ENCODE results near the gene DLG1. TPM values are rescaled to one million over a fixed set of nuclear protein-coding genes. Genes with fewer than 3 reads are reported as not detected.

DLG1 gene
- polyA plus RNA-seq, 1 donor from 2014 or later = 43.9 TPM

DNA sequence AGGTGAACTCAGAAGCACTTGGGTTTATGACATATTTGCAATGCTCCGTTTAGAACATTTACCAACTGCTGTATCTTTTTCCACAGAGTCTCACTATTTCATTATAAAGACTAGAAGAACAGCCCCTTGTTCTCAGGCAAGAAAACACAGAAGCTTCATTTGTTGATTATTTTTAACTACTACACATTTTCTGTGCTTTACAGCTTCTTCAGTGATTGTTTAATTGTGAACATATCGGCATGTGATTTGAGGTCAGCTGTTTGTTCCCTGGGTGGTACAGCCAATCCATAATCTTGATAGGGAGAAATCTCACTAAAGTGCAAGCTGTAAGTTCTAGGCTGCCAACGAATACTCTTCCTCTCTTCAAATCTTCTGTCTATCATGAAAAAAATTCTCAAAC is 31.0 kb upstream of the DLG1 start:
- Histone ChIP-seq H3K9me3 (ENCODE audit: low read length) (no peaks in the 10 kb centered on the region), H3K4me2 (ENCODE audit: low read length) (no peak overlapping the region), H3K79me2 (replicated peaks; ENCODE audit: insufficient read depth, low read length) (no peaks in the 10 kb centered on the region), H3K27ac (ENCODE audit: low read length) (no peak overlapping the region), H3K9me2 (ENCODE audit: insufficient read depth, low read length) (no peaks in the 10 kb centered on the region), H4K20me1 (ENCODE audit: insufficient read depth) (no peaks in the 10 kb centered on the region), H3K4me3 (ENCODE audit: low read length) (no peak overlapping the region), H3K27me3 (ENCODE audit: insufficient read depth, low read depth, low read length) (no peaks in the 10 kb centered on the region), H3K9ac (ENCODE audit: low read length) (no peak overlapping the region), H2AFZ (ENCODE audit: low read depth, low read length) (no peak overlapping the region), H3F3A (ENCODE audit: insufficient read depth, low read length, poor library complexity, severe bottlenecking) (no peaks in the 10 kb centered on the region), H3K36me3 (ENCODE audit: insufficient read depth, low read length) (no peaks in the 10 kb centered on the region)
- TF ChIP-seq SMC3 (conservative IDR thresholded peaks at IDR 0.05; ENCODE audit: poor library complexity) (no peak), POLR2AphosphoS5 (IDR thresholded peaks at IDR 0.05) (no peak), MXI1 (conservative IDR thresholded peaks at IDR 0.05; ENCODE audit: poor library complexity, severe bottlenecking) (no peak), EZH2 (IDR thresholded peaks at IDR 0.05; ENCODE audit: borderline replicate concordance, insufficient read depth, low read length, poor library complexity, severe bottlenecking) (no peak), RAD21 (conservative IDR thresholded peaks at IDR 0.05) (no peak), REST (IDR thresholded peaks at IDR 0.05; ENCODE audit: borderline replicate concordance) (no peak), TAF1 (IDR thresholded peaks at IDR 0.05; ENCODE audit: low read depth) (no peak), EP300 (conservative IDR thresholded peaks at IDR 0.05; ENCODE audit: poor library complexity, severe bottlenecking) (no peak)
- TF ChIP-seq, protein P1, sequence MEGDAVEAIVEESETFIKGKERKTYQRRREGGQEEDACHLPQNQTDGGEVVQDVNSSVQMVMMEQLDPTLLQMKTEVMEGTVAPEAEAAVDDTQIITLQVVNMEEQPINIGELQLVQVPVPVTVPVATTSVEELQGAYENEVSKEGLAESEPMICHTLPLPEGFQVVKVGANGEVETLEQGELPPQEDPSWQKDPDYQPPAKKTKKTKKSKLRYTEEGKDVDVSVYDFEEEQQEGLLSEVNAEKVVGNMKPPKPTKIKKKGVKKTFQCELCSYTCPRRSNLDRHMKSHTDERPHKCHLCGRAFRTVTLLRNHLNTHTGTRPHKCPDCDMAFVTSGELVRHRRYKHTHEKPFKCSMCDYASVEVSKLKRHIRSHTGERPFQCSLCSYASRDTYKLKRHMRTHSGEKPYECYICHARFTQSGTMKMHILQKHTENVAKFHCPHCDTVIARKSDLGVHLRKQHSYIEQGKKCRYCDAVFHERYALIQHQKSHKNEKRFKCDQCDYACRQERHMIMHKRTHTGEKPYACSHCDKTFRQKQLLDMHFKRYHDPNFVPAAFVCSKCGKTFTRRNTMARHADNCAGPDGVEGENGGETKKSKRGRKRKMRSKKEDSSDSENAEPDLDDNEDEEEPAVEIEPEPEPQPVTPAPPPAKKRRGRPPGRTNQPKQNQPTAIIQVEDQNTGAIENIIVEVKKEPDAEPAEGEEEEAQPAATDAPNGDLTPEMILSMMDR (IDR thresholded peaks at IDR 0.05; ENCODE audit: poor library complexity, severe bottlenecking) = no peak

DNA sequence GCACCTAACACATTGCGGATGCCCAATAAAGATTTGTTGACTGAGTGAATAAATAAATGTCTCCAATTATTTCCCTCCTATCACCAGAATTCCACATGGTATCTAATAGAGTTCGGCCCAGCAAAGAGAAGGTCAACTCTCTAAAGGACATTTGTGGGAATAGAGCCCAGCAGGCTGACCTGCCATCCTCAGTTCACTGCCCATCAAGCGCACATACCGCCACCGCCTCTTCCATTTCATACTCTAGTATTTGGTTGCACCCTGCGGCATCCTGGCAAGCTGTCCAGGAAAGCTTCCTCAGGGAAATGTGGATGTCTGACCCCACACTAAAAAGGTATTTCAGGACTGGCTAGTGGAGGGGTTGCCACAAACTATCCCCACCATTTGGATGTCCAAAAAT is 29.8 kb upstream of the DLG1 start:
- H4K20me1 ChIP-seq (ENCODE audit: insufficient read depth) = no peaks in the 10 kb centered on the region
- H3K4me3 ChIP-seq (ENCODE audit: low read length) = no peak overlapping the region
- no peaks in the 10 kb centered on the region for H3K9me3 ChIP-seq (ENCODE audit: low read length)
- no peak overlapping the region for H2AFZ ChIP-seq (ENCODE audit: low read depth, low read length)
- no peak overlapping the region for H3K9ac ChIP-seq (ENCODE audit: low read length)
- no peaks in the 10 kb centered on the region for H3K79me2 ChIP-seq (replicated peaks; ENCODE audit: insufficient read depth, low read length)
- H3K27me3 ChIP-seq (ENCODE audit: insufficient read depth, low read depth, low read length) = no peaks in the 10 kb centered on the region
- no peaks in the 10 kb centered on the region for H3F3A ChIP-seq (ENCODE audit: insufficient read depth, low read length, poor library complexity, severe bottlenecking)
- H3K27ac ChIP-seq (ENCODE audit: low read length) = no peak overlapping the region
- no peaks in the 10 kb centered on the region for H3K9me2 ChIP-seq (ENCODE audit: insufficient read depth, low read length)
- TF ChIP-seq EZH2 (IDR thresholded peaks at IDR 0.05; ENCODE audit: borderline replicate concordance, insufficient read depth, low read length, poor library complexity, severe bottlenecking) (no peak), RAD21 (conservative IDR thresholded peaks at IDR 0.05) (no peak), SMC3 (conservative IDR thresholded peaks at IDR 0.05; ENCODE audit: poor library complexity) (no peak), REST (IDR thresholded peaks at IDR 0.05; ENCODE audit: borderline replicate concordance) (no peak), TAF1 (IDR thresholded peaks at IDR 0.05; ENCODE audit: low read depth) (no peak), MXI1 (conservative IDR thresholded peaks at IDR 0.05; ENCODE audit: poor library complexity, severe bottlenecking) (no peak), POLR2AphosphoS5 (IDR thresholded peaks at IDR 0.05) (no peak), EP300 (conservative IDR thresholded peaks at IDR 0.05; ENCODE audit: poor library complexity, severe bottlenecking) (no peak)
- TF ChIP-seq, protein P1 (IDR thresholded peaks at IDR 0.05; ENCODE audit: poor library complexity, severe bottlenecking) = no peak
- H3K4me2 ChIP-seq (ENCODE audit: low read length) = no peak overlapping the region
- H3K36me3 ChIP-seq (ENCODE audit: insufficient read depth, low read length) = no peaks in the 10 kb centered on the region

Measured in neural cell (in vitro differentiated cells).